ENCODE measurements around the gene AKAP3. TPM values are rescaled to one million over a fixed set of nuclear protein-coding genes. Genes with fewer than 3 reads are reported as not detected.

The AKAP3 gene
- total and polyA plus RNA-seq, 7 donors = 0.36 to 2.4 (median 1.3) TPM

DNA sequence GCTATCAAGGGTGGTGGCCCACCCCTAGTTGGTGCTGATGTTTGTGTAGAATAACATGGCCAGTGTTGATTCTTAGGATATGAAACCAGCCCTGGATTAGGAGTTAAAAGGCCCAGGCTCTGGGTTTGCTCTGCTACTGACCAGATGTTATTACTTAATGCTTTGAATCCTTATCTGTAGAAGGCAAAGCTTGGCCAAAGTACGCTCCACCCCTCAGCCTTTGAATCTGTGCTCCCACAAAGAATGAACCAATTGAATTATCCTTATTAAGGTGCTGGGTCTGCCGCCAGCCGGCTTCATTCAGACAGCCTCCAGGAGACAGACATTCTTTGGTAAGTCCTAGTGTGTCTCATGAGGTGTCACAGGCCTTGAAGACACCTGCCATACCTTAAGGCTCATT is 41.8 kb downstream of the AKAP3 start:
- Histone ChIP-seq H3K27me3 (no peaks in the 10 kb centered on the region), H3K36me3 (peaks cover 0 to 37% (median 10%) of the 10 kb centered on the region in 4 donors), H3K4me3 (no peak overlapping the region), H3K4me1 (peaks cover 0 to 19% (median 16%) of the 10 kb centered on the region in 4 donors), H3K9me3 (no peaks in the 10 kb centered on the region), H3K27ac (no peak overlapping the region)
- intact Hi-C loops (cut with DNase I) = loop anchor here (5.0 kb wide), 2 partner anchors 40 to 70 kb away; partner anchors contain the start of genes AKAP3, NDUFA9 and RAD51AP1
- 85% methylated on average over 3 of the region's 3 CpGs for WGBS, 2 donors
- TF ChIP-seq, protein P1, sequence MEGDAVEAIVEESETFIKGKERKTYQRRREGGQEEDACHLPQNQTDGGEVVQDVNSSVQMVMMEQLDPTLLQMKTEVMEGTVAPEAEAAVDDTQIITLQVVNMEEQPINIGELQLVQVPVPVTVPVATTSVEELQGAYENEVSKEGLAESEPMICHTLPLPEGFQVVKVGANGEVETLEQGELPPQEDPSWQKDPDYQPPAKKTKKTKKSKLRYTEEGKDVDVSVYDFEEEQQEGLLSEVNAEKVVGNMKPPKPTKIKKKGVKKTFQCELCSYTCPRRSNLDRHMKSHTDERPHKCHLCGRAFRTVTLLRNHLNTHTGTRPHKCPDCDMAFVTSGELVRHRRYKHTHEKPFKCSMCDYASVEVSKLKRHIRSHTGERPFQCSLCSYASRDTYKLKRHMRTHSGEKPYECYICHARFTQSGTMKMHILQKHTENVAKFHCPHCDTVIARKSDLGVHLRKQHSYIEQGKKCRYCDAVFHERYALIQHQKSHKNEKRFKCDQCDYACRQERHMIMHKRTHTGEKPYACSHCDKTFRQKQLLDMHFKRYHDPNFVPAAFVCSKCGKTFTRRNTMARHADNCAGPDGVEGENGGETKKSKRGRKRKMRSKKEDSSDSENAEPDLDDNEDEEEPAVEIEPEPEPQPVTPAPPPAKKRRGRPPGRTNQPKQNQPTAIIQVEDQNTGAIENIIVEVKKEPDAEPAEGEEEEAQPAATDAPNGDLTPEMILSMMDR (IDR thresholded peaks at IDR 0.05) = no peak
- no peak for TF ChIP-seq POLR2AphosphoS5 (IDR thresholded peaks at IDR 0.05)
- TF ChIP-seq EP300 (IDR thresholded peaks at IDR 0.05) = no peak
- TF ChIP-seq POLR2A (IDR thresholded peaks at IDR 0.05) = no peak
- DNase-seq = no peak

DNA sequence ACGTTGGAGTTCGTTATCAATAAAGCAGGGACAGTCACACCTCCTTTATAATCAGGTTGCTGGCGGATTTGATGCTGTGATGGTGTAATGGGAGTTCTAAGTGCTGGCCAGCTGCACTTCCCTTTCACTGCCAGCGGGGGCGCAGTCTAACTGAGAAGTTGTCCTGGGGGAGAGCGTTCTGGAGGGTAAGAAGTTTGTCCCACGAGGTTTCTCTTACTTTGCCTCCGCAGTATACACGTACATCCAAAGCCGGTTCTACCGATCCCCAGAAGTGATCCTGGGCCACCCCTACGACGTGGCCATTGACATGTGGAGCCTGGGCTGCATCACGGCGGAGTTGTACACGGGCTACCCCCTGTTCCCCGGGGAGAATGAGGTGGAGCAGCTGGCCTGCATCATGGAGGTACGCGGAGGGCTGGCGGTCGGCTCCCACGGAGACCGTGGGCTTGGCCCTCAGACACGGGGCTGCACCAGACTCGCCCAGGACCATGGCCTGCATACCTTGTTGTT is 44.1 kb downstream of the AKAP3 start:
- WGBS, 2 donors = 0 to 1% methylated on average over 25 of the region's 25 CpGs
- no peak for TF ChIP-seq POLR2A (IDR thresholded peaks at IDR 0.05)
- TF ChIP-seq, protein P1 (IDR thresholded peaks at IDR 0.05) = peak; percentile 88 to 98 (median 96)
- no peak for TF ChIP-seq EP300 (IDR thresholded peaks at IDR 0.05)
- TF ChIP-seq POLR2AphosphoS5 (IDR thresholded peaks at IDR 0.05) = peak in 3 of 4 donors; percentile 14 to 57 (median 40)
- Histone ChIP-seq H3K9me3 (no peaks in the 10 kb centered on the region), H3K27me3 (no peaks in the 10 kb centered on the region), H3K4me1 (peaks cover 0 to 19% (median 16%) of the 10 kb centered on the region in 4 donors), H3K36me3 (peaks cover 0 to 14% (median 0%) of the 10 kb centered on the region in 4 donors), H3K4me3 (peak overlapping the region; percentile 71 to 86 (median 76)), H3K27ac (peak overlapping the region; percentile 73 to 79 (median 78))
- intact Hi-C loops (cut with DNase I) = loop anchor here (5.0 kb wide), 3 partner anchors 43 to 153 kb away; partner anchors contain the start of genes AKAP3, NDUFA9 and RAD51AP1
- peak; percentile 90 for DNase-seq

DNA sequence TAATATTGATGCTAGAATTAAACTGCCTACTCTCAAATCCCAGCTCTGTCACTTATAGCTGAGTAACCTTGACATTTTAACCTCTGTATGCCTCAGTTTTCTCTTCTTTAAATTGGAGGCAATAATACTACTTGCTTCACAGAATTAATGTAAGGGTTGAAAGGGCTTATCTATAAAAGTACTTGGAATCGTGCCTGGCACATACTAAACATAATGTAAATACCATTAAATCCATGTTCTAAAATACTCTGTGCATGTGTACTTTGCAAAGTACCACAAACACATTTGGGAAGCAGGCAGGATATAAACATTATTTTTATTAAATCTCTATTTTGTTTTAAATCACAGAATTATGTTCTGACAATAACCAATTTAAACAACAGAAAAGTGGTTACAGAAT is 44.9 kb downstream of the AKAP3 start:
- Histone ChIP-seq H3K27me3 (no peaks in the 10 kb centered on the region), H3K4me3 (no peak overlapping the region), H3K9me3 (no peaks in the 10 kb centered on the region), H3K27ac (no peak overlapping the region), H3K36me3 (peaks cover 0 to 13% (median 0%) of the 10 kb centered on the region in 4 donors), H3K4me1 (peaks cover 0 to 19% (median 16%) of the 10 kb centered on the region in 4 donors)
- DNase-seq = no peak
- TF ChIP-seq, protein P1 (IDR thresholded peaks at IDR 0.05) = no peak
- TF ChIP-seq POLR2AphosphoS5 (IDR thresholded peaks at IDR 0.05) = no peak
- no peak for TF ChIP-seq POLR2A (IDR thresholded peaks at IDR 0.05)
- TF ChIP-seq EP300 (IDR thresholded peaks at IDR 0.05) = no peak
- 1 to 40% methylated on average over 1 of the region's 1 CpG for WGBS, 2 donors
- intact Hi-C loops (cut with DNase I) = loop anchor here (5.0 kb wide), 1 partner anchor 153 kb away; no protein-coding TSS in a partner anchor

DNA sequence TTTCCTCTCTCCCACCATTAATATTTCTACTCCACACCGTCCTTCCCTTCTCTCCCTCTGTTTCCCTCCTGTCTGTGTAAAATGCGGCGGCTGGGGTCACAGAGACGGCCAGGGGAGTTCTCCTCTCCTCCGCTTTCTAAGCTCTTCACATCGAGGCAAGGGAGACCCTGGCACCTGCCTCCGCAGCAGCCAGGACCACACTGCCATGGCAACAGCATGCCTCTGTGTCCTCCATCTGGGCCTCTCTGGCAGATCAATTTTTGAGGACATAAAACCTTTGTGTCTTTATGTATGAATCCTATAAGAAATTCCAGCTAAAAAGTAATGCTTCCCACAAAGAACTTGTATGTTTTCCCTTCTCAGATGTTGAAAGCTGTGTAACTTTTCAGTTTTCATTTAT is 45.4 kb downstream of the AKAP3 start:
- Histone ChIP-seq H3K27me3 (no peaks in the 10 kb centered on the region), H3K4me3 (no peak overlapping the region), H3K9me3 (no peaks in the 10 kb centered on the region), H3K27ac (no peak overlapping the region), H3K4me1 (peaks cover 0 to 19% (median 16%) of the 10 kb centered on the region in 4 donors), H3K36me3 (peaks cover 0 to 12% (median 0%) of the 10 kb centered on the region in 4 donors)
- 73 to 84% methylated on average over 7 of the region's 7 CpGs for WGBS, 2 donors
- TF ChIP-seq POLR2AphosphoS5 (IDR thresholded peaks at IDR 0.05) = no peak
- intact Hi-C loops (cut with DNase I) = loop anchor here (5.0 kb wide), 1 partner anchor 154 kb away; no protein-coding TSS in a partner anchor
- DNase-seq = no peak

DNA sequence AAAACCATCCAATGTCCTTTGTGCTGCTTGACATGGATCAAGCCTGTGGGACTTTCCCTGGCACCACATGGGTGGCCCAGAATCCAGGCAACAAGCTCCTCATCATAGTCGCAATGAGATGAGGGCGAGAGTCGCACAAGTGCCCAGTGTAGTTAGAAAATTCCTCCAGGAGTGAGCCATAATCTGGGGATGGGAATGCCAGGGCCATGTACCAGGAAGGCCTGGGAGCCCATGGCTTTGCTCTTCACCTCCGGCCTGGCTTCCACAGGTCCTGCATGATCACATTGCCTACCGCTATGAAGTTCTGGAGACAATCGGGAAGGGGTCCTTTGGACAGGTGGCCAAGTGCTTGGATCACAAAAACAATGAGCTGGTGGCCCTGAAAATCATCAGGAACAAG is 53.0 kb downstream of the AKAP3 start:
- Histone ChIP-seq H3K27me3 (no peaks in the 10 kb centered on the region), H3K36me3 (no peaks in the 10 kb centered on the region), H3K4me3 (no peak overlapping the region), H3K9me3 (no peaks in the 10 kb centered on the region), H3K27ac (no peak overlapping the region), H3K4me1 (no peaks in the 10 kb centered on the region)
- 95 to 96% methylated on average over 6 of the region's 6 CpGs for WGBS, 2 donors
- no peak for DNase-seq
- TF ChIP-seq POLR2A (IDR thresholded peaks at IDR 0.05) (no peak), EP300 (IDR thresholded peaks at IDR 0.05) (no peak), POLR2AphosphoS5 (IDR thresholded peaks at IDR 0.05) (no peak)
- TF ChIP-seq, protein P1 (IDR thresholded peaks at IDR 0.05) = no peak
- intact Hi-C loops (cut with DNase I) = no loop called here
